GM18511 (cell line): Measurements from ENCODE around the gene BMPR2.
"Not testable (repeated sequence)": the region's sequence is repeated elsewhere in the genome, so short reads cannot be mapped to it uniquely, and the experiment has no call there.

Experiments used
- ATAC-seq: cut with Tn5 transposase; IDR thresholded peaks from one replicate; pipeline ENCODE4 v1.9.1; 2021; ENCODE audit warnings: mild to moderate bottlenecking, moderate library complexity; ENCODE audit not compliant: unreplicated experiment

BMPR2 gene

GRCh38 chr2:202519453-202519852, 143.3 kb downstream of the BMPR2 start:
- ATAC-seq, result no peak

GRCh38 chr2:202521470-202521869, 145.3 kb downstream of the BMPR2 start:
- ATAC-seq, result no peak

- no peak for ATAC-seq
These were observed 153.3 kb downstream of the BMPR2 start for GRCh38 chr2:202529389-202529788.

GRCh38 chr2:202530038-202530437, 153.9 kb downstream of the BMPR2 start:
- no peak for ATAC-seq

- not testable (repeated sequence) for ATAC-seq
These were observed 159.2 kb downstream of the BMPR2 start for GRCh38 chr2:202535290-202535689.

- ATAC-seq, result no peak
These were observed 165.0 kb downstream of the BMPR2 start for GRCh38 chr2:202541137-202541536.

GRCh38 chr2:202542142-202542541, 166.0 kb downstream of the BMPR2 start:
- no peak for ATAC-seq

- no peak for ATAC-seq
These were observed 169.4 kb downstream of the BMPR2 start for GRCh38 chr2:202545523-202545922.

GRCh38 chr2:202545931-202546330, 169.8 kb downstream of the BMPR2 start:
- no peak for ATAC-seq

GRCh38 chr2:202546499-202547141, 170.5 kb downstream of the BMPR2 start:
- not testable (repeated sequence) for ATAC-seq

- no peak for ATAC-seq
These were observed 172.1 kb downstream of the BMPR2 start for GRCh38 chr2:202548240-202548639.

GRCh38 chr2:202551000-202551399, 174.9 kb downstream of the BMPR2 start:
- ATAC-seq, result not testable (repeated sequence)

- no peak for ATAC-seq
These were observed 179.2 kb downstream of the BMPR2 start for GRCh38 chr2:202555356-202555755.

GRCh38 chr2:202560200-202560599, 184.1 kb downstream of the BMPR2 start:
- no peak for ATAC-seq

GRCh38 chr2:202564226-202564625, 188.1 kb downstream of the BMPR2 start:
- ATAC-seq, result no peak

GRCh38 chr2:202566286-202566685, 190.2 kb downstream of the BMPR2 start:
- no peak for ATAC-seq

- ATAC-seq, result no peak
These were observed 198.4 kb downstream of the BMPR2 start for GRCh38 chr2:202574541-202574940.

GRCh38 chr2:202575194-202575593, 199.1 kb downstream of the BMPR2 start:
- not testable (repeated sequence) for ATAC-seq

- no peak for ATAC-seq
These were observed 201.4 kb downstream of the BMPR2 start for GRCh38 chr2:202577250-202578183.

GRCh38 chr2:202582846-202583245, 206.7 kb downstream of the BMPR2 start:
- not testable (repeated sequence) for ATAC-seq

GRCh38 chr2:202583709-202584219, 207.6 kb downstream of the BMPR2 start:
- no peak for ATAC-seq
